HG03066 (cell line): Measurements from ENCODE around the gene CHIT1.
"Not testable (repeated sequence)": the region's sequence is repeated elsewhere in the genome, so short reads cannot be mapped to it uniquely, and the experiment has no call there.

Experiments used
- ATAC-seq: cut with Tn5 transposase; IDR thresholded peaks from one replicate; pipeline ENCODE4 v1.9.1; 2021; ENCODE audit warnings: low read depth; ENCODE audit not compliant: unreplicated experiment

The CHIT1 gene

GRCh38 chr1:203266140-203266539 lies 36.7 kb upstream of the CHIT1 start:
- ATAC-seq = not testable (repeated sequence)

DNA sequence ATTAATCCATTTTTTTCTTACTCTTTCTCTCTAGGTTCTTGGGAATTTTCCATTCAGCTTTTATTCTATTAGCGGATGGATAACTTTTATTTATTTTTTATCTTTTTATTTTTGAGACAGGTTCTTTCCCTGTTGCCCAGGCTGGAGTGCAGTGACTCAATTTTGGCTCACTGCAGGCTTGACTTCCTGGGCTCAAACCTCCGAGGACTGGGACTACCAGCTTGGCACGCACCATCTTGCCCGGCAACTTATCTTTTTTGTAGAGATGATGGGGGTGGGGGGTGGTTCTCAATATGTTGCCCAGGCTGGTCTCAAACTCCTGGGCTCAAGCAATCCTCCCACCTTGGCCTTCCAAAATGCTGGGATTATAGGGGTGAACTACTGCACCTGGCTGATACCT lies 36.1 kb upstream of the CHIT1 start:
- no peak for ATAC-seq

GRCh38 chr1:203264052-203264501 lies 34.6 kb upstream of the CHIT1 start:
- ATAC-seq = no peak

DNA sequence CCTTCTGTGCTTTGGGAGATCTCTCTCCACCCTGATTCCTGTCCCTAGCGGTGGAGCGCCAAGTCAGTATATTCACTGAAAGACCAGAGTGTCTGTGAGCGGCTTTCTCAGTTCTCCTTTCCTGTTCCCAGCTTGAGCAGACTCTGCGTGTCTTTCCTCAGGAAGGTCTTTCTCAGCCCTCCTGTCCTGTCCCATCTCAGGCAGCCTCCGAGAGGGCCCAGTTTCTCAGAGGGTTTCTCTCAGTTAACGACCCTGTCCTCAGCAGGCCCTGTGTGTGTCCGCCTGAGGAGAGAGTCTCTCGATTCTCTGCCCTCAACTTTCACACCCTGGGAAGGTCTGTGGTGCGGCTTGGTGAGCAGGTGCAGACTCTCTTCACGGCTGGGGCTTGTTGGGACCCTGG lies 34.0 kb upstream of the CHIT1 start:
- ATAC-seq = no peak

DNA sequence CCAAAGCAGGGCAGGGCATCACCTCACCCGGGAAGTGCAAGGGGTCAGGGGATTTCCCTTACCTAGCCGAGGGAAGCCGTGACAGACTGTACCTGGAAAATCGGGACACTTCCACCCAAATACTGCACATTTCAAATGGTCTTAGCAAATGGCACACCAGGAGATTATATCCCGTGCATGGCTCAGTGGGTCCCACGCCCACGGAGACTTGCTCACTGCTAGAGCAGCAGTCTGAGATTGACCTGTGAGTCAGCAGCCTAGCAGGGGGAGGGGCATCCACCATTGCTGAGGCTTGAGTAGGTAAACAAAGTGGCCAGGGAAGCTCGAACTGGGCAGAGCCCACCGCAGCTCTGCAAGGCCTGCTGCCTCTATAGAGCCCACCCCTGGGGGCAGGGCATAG lies 27.2 kb upstream of the CHIT1 start:
- not testable (repeated sequence) for ATAC-seq

GRCh38 chr1:203254782-203255181 lies 25.3 kb upstream of the CHIT1 start:
- not testable (repeated sequence) for ATAC-seq

- ATAC-seq = no peak
Observed at GRCh38 chr1:203252678-203253077, 23.2 kb upstream of the CHIT1 start.

- no peak for ATAC-seq
Observed at GRCh38 chr1:203251466-203251865, 22.0 kb upstream of the CHIT1 start.

GRCh38 chr1:203250911-203251310 lies 21.4 kb upstream of the CHIT1 start:
- no peak for ATAC-seq

GRCh38 chr1:203244776-203245175 lies 15.3 kb upstream of the CHIT1 start:
- ATAC-seq = no peak

GRCh38 chr1:203241708-203242107 lies 12.2 kb upstream of the CHIT1 start:
- not testable (repeated sequence) for ATAC-seq

DNA sequence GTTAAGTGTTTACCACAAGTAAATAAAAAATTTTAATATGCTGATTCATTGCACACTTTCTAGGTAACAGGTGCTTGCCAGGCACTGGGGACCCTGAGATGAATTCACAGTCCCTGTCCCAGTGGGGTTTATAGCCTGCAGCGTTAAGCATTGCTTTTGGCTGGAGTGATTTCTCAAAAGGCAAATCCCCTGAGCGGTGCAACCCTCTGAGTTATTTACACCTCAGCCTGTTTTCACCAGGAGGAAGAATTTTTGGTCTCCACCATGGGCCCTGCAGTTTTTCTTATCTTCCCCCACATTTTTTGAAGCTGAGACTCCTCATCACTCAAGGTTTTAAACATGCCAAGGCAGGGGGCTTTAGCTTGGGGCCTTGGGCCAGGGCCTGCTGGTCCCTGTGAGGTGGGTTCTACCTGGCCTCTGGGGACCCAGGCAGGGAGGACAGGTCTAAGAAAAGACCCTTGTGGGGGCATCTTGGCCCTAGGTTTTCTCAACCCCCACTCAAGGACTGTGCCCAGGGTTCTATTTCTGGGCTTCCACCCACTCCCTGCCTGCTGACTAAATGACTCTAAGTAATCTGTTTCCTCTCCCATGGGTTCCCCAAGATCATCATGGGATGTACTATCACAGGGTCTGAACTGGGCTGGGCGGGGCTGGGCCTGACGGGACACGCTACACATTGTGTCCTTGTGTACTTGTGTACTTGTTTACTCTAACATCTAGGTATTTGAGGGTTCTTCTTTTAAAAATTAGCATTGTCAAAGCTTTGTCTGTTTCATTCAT lies 10.2 kb upstream of the CHIT1 start:
- ATAC-seq = no peak

- ATAC-seq = no peak
Observed at GRCh38 chr1:203239081-203239480, 9.6 kb upstream of the CHIT1 start.

DNA sequence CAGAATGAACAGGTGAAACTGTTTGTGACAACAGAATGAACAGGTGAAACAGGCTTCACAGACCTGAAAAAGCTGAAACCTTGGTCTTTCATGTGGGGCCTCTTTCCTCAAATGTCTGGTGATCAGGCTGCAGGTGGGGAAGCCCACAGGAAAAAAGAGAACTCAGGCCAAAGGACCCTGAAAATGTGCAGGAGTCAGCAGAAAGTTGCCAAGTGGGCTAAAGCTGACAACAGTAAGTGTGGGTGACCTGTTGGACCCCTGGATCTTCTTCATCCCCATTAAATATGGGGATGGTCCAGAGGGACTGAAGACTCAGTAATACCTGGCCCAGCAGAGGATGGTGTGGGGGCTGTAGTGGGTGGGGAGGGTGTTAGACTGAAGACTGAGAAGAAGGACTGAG lies 9.1 kb upstream of the CHIT1 start:
- no peak for ATAC-seq

GRCh38 chr1:203234901-203235300 lies 5.4 kb upstream of the CHIT1 start:
- not testable (repeated sequence) for ATAC-seq

DNA sequence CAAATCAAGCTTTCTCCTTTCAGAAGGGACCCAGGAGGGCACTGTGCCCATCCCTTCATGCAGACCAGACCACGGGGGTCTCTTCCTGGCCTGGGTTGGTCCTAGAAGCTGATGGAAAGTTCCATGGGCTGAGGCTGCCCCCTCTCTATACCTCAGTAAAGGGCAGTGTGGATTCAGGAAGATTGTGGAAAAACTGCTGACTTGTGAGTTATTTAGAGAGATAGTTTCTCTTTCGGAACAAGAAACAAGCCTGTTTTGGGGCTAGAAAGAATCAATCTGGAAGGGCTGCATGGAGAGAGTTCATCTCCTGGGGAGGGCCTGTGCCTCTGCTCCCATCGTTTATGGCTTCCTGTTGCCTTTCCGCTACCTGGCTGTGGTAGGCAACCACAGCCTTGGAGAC lies 803 bp downstream of the CHIT1 start:
- ATAC-seq = no peak

GRCh38 chr1:203227371-203228083 lies 1.9 kb downstream of the CHIT1 start:
- no peak for ATAC-seq

- no peak for ATAC-seq
Observed at GRCh38 chr1:203225071-203225470, 4.4 kb downstream of the CHIT1 start.

DNA sequence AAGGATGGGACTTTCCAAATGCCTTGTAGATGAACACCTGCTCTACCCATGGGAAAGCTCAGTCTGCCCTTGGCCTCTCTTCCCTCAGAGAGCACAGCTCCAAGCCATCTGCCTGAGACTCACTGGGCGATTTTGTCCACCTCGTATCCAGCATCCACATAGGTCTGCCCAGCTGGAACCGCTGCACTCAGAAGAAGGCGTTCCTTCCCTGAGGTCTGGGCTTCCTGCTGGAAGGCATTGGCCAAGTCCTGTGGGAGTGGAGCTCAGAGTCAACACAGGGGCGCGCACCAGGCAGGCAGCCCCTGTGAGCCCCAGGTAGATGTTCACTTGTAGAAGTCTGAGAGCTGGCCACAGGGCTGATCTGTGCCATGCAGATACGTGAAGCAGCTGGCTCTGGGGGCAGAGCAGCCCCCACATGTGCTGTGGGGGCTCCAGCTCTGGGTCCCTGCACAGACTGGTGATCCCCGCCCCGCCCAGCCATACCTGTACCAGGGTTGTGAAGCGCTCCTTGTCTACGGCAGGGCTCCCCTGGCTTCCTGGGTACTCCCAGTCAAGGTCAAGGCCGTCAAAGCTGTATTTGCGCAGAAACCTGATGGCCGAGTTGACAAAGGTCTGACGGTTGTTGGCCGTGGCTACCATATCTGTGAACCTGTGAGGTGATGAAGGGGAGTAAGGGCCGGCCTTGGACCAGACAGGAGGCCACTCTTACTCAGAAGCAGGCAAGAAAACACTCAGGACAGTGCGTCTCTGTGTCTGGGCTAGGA lies 6.3 kb downstream of the CHIT1 start:
- ATAC-seq = no peak

DNA sequence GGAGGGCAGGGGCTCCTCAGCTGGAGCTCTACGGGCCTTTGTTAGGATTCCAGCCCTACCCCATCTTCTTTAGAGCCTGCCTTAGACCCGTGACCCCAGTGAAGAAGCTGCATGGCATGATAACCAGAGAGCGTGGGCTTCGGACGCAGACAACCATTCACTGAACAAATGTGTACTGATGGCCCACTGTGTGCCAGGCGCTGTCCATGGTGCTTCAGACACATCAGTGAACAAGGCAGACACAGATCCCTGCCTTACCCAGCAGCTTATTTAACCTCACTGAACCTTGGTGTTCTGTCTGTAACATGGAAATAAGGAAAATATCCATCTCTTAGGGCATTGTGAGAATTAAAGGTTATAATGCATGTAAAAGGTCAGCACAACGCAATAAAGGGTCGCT lies 9.5 kb downstream of the CHIT1 start:
- no peak for ATAC-seq

DNA sequence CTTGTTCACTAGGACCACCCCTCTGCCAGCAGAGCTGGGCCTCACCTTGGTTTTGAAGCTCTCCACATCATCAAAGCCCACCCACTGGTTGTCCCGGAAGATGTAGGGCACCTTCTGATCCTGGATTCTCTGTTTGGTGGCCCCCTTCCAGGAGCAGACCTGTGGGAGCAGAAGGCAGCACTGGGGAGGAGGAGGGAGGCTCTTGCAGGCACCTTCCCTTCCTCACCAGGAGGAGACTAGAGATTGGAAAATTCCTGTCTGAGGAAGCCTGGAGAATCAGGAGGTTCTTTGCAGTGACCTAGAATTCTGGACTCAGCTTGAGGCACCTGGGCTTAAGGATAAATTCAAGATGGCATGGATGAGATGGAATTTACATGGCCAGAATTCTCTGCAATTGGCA lies 10.3 kb downstream of the CHIT1 start:
- ATAC-seq = no peak
